Common myeloid progenitor, CD34-positive (primary cell): ENCODE measurements around the gene SLC22A7.

Experiments used
- CTCF ChIA-PET: fragments of 350-600 bp; sonication (Branson Sonifier 250); formaldehyde crosslinking; loops from one replicate; lab custom pipeline; 2021; ENCODE audit warnings: antibody characterized with exemption; lab: Charles Lee
- POLR2A ChIA-PET: fragments of 350-600 bp; sonication (Branson Sonifier 250); formaldehyde crosslinking; loops from one replicate; lab custom pipeline; 2021; ENCODE audit warnings: antibody characterized with exemption; lab: Charles Lee
- DNase-seq, 3 donors: peaks; one replicate each; pipeline versions ENCODE4 v3.0.0 to v3.0.0-alpha.2; 2013
- H3K27ac ChIP-seq, 2 experiments: 1 replicate in 1 of 2; 2 replicates in 1 of 2; pipeline ENCODE4 v1.7.0; 2013; ENCODE audit warnings: inconsistent platforms in 2 of 2, low read length in 2 of 2, mild to moderate bottlenecking in 2 of 2, low read depth in 1 of 2, moderate library complexity in 1 of 2; ENCODE audit not compliant: severe bottlenecking in 2 of 2, insufficient read depth in 1 of 2, poor library complexity in 1 of 2
- H3K27me3 ChIP-seq, 5 experiments: replicated peaks in 2 of 5; 1 replicate in 3 of 5; 2 replicates in 2 of 5; pipeline versions ENCODE4 v1.6.1 to v1.7.0; 2013; ENCODE audit warnings: low read length in 4 of 5, mild to moderate bottlenecking in 2 of 5, moderate library complexity in 2 of 5, inconsistent platforms in 1 of 5; ENCODE audit not compliant: insufficient read depth in 5 of 5, control insufficient read depth in 4 of 5
- H3K36me3 ChIP-seq, 4 experiments: 1 replicate in 2 of 4; 2 replicates in 2 of 4; pipeline versions ENCODE4 v1.6.1 to v1.7.0; 2013; ENCODE audit warnings: low read length in 3 of 4, control low read depth in 1 of 4, mild to moderate bottlenecking in 1 of 4; ENCODE audit not compliant: control insufficient read depth in 4 of 4, insufficient read depth in 4 of 4
- H3K4me1 ChIP-seq, 4 experiments: 1 replicate in 3 of 4; 2 replicates in 1 of 4; pipeline versions ENCODE4 v1.6.1 to v1.7.1; 2013; ENCODE audit warnings: low read length in 3 of 4, mild to moderate bottlenecking in 3 of 4, control low read depth in 1 of 4, inconsistent platforms in 1 of 4, moderate library complexity in 1 of 4; ENCODE audit not compliant: control insufficient read depth in 4 of 4, insufficient read depth in 4 of 4; ENCODE audit errors: control extremely low read depth in 1 of 4
- H3K4me3 ChIP-seq, 7 experiments: 1 replicate in 4 of 7; 2 replicates in 3 of 7; pipeline versions ENCODE4 v1.5.1 to v1.7.0; 2013; ENCODE audit warnings: mild to moderate bottlenecking in 7 of 7, low read length in 6 of 7, moderate library complexity in 6 of 7, inconsistent platforms in 2 of 7, low read depth in 2 of 7, control low read depth in 1 of 7; ENCODE audit not compliant: insufficient read depth in 4 of 7, control insufficient read depth in 1 of 7; ENCODE audit errors: extremely low read depth in 1 of 7
- H3K9me3 ChIP-seq, 5 experiments: 1 replicate in 4 of 5; 2 replicates in 1 of 5; pipeline versions ENCODE4 v1.6.1 to v1.7.1; 2013; ENCODE audit warnings: low read length in 4 of 5, mild to moderate bottlenecking in 2 of 5, inconsistent platforms in 1 of 5, low read depth in 1 of 5, moderate library complexity in 1 of 5; ENCODE audit not compliant: control insufficient read depth in 4 of 5, insufficient read depth in 2 of 5; ENCODE audit errors: control extremely low read depth in 1 of 5
- WGBS: methylation state at CpG from one replicate; pipeline ENCODE4 v1.1.5; 2013; ENCODE audit not compliant: insufficient coverage; 5-methylcytosine and 5-hydroxymethylcytosine counted together

SLC22A7 gene

DNA sequence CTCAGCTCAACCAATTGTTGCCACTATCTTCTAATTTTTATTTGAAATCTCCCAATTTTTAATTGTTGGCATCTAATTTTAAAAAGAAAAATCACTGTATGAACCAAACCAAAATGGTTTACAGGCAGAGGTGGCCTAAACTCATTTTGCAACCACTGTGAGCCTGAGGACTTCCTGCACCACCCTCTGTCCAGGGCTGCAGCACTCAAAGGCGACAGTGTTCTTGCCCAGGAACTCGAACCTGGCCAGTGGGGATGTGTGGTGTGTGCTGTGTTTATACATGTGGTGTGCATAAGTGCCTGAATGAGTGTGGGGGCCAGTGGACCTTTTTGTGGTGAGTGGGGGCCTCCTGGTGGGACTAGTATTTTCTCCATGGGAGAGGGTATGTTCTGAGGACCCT lies 24.4 kb upstream of the SLC22A7 start:
- Histone ChIP-seq H3K27ac (no peak overlapping the region), H3K9me3 (no peaks in the 10 kb centered on the region), H3K27me3 (peaks cover 0 to 97% (median 37%) of the 10 kb centered on the region in 5 experiments), H3K4me3 (no peak overlapping the region), H3K4me1 (peaks cover 0 to 27% (median 21%) of the 10 kb centered on the region in 4 experiments), H3K36me3 (no peaks in the 10 kb centered on the region)
- no peak for DNase-seq
- WGBS = 53% methylated on average over 2 of the region's 2 CpGs
- CTCF ChIA-PET = interaction anchor here (1.1 kb wide), 1 partner anchor 34 kb away, joined by 3 read pairs; no protein-coding TSS in a partner anchor
- POLR2A ChIA-PET = no interaction called here

DNA sequence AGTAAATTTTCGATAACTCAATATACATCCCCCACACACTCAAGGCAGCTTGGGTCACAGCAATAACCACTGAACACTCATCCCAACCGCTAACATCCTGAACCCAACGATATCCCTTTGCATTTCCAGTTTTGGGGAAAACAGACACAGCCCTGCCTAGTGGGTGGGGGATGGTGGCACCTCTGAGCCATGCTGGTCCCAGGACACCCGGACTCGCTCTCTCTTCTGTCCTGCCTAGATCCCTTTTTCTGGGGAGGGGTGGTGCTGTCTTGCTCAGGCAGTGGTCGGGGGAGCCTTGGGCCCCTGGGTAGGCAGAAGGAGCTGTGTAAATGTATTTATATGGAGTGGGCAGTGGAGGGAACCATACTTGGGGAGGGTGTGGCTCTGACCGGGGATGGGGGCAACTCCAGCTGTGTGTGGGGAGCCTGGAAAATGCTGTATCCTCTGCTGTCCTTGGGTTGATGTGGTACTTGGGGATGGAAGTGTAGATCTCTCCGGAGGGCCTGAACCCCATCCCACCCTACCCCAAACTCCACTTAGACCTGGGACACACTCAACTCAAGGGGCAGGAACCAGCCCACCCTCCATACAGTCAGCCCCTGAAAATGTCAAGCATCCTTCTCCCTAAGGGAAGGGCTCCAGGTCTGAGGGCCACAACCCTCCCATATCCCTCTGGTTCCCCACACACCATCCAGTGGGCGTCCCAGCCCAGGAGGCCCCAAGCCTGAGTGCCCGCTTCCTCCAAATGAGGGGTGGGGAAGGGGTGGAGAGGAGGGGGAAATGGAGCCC lies 23.7 kb upstream of the SLC22A7 start:
- Histone ChIP-seq H3K36me3 (no peaks in the 10 kb centered on the region), H3K4me3 (peak overlapping the region in 1 of 7 experiments; percentile 20), H3K4me1 (peaks cover 0 to 24% (median 18%) of the 10 kb centered on the region in 4 experiments), H3K9me3 (no peaks in the 10 kb centered on the region), H3K27me3 (peaks cover 0 to 95% (median 40%) of the 10 kb centered on the region in 5 experiments), H3K27ac (no peak overlapping the region)
- POLR2A ChIA-PET = no interaction called here
- CTCF ChIA-PET = interaction anchor here (1.1 kb wide), 1 partner anchor 33 kb away, joined by 3 read pairs; no protein-coding TSS in a partner anchor
- no CpG with 5 or more reads among the region's 10 CpGs for WGBS
- DNase-seq = no peak

DNA sequence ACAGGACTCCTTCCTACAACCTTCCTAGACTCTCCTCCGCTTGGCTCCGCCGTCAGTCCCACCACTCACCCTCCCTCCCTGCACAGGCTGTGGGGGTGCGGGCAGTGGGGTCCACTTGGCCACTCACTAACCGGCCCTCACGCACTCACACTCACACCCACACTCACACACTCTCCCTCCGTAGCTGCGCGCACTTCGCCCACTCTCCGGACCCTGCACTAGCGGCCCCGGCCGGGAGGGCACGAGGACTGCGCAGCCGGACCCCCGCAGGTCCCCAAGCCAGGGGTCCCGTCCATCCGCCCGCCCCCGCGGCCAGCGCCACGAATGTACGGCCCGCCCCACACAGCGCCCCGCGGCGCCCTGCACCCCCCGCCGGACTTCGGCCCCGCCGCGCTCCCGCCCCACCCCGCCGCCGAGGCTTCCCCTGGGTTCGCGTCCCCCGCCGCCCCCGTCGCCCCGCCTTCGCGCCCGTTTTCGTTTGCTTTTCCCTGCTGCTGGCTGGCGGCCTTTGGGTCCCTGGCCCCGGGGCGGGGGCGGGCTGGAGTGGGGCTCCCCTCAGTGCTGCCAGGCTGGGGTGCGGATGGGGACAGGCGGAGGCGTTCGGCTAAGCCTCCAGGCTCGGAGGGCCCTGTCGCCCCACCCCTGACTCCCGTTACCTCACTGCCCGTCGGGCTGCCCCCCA lies 23.0 kb upstream of the SLC22A7 start:
- CTCF ChIA-PET = interaction anchor here (1.1 to 1.6 kb wide), 2 partner anchors 32 to 39 kb away, joined by 3 read pairs; no protein-coding TSS in a partner anchor
- POLR2A ChIA-PET = no interaction called here
- DNase-seq = peak in 1 of 3 donors; percentile 39
- no peak overlapping the region for H3K27ac ChIP-seq
- peaks cover 0 to 90% (median 40%) of the 10 kb centered on the region in 5 experiments for H3K27me3 ChIP-seq
- peak overlapping the region in 5 of 7 experiments; percentile 15 to 59 (median 48) for H3K4me3 ChIP-seq
- no peaks in the 10 kb centered on the region for H3K36me3 ChIP-seq
- H3K4me1 ChIP-seq = peaks cover 0 to 19% (median 14%) of the 10 kb centered on the region in 4 experiments
- 1% methylated on average over 45 of the region's 65 CpGs for WGBS
- H3K9me3 ChIP-seq = no peaks in the 10 kb centered on the region

DNA sequence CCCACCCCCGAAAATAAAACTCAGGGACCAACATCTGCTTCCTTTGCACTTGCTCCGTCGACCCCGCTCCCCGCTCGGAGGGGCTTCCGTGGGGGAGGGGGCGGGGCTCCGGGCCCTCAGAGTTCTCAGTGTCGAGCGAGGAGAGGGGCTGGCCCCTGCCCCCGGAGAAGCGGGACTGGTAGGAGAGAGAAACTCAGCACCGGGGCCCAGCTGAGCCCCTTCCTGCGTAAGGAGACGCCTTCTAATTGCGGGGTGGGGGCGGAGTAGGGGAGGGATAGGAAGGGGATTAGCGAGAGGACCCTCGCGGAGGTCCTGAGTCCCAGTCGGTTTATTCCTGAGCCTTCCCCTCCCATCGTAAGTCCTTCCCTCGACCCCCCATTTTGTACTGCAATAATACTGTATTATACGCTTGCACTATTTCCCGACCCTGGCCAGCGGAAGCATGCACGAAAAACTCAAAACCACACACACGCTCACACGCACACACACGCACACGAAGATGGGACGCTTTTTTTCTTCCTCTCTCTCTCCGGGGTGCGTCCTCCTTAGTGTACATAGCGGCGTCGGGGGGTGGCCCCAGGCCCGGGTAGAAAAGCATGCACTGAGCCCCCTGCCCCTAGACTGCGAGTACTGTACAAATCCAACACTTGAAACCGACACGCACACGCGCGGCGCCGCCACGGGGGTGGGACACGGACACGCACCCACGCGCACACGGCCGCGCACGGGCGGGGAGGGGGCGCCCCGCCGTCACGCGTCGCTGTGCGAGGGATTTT lies 22.1 kb upstream of the SLC22A7 start:
- Histone ChIP-seq H3K27me3 (peaks cover 0 to 88% (median 36%) of the 10 kb centered on the region in 5 experiments), H3K4me3 (peak overlapping the region in 5 of 7 experiments; percentile 26 to 59 (median 48)), H3K4me1 (peaks cover 0 to 19% (median 14%) of the 10 kb centered on the region in 4 experiments), H3K36me3 (no peaks in the 10 kb centered on the region), H3K27ac (no peak overlapping the region), H3K9me3 (no peaks in the 10 kb centered on the region)
- 8% methylated on average over 51 of the region's 64 CpGs for WGBS
- POLR2A ChIA-PET = no interaction called here
- DNase-seq = peak; percentile 66 to 84 (median 83)
- CTCF ChIA-PET = interaction anchor here (1.2 to 1.6 kb wide), 2 partner anchors 20 to 38 kb away, joined by 3 read pairs; no protein-coding TSS in a partner anchor

DNA sequence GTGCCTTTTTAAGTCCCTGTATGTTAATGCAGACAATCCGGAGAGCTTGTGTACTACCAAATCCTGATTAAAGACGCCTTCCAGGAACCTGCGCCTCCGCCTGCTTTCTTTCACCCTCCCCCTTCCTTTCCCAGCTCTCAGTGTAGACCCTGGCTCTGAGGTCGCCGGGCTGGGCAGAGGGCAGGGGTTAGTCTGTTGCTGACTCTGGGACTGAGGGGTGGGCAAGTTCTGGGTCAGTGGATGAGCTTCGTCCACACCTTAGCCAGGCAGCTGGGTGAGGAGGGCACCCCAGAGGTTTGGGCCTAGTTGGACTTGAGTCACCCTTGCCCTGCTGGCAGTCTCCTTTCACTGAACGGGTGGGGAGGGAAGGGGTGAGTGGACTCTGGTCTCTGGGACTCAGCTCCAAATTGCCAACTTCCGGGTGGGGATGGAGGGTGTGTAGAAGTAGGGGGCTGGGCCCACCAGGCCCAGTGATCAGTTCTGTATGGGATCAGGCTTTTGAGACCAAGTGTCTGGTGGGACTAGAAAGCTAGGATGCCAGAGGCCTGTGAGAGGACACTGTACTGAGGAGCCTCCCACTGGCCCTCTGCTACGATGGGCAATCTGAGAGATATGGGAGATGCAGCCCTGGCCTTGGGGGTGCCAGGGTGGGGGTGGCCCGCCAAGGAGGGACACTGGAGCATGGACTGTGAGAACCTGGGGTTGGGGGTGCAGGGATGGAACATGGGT lies 21.3 kb upstream of the SLC22A7 start:
- ChIA-PET CTCF (interaction anchor here (1.2 to 1.6 kb wide), 2 partner anchors 21 to 37 kb away, joined by 3 read pairs; no protein-coding TSS in a partner anchor), POLR2A (no interaction called here)
- no peak for DNase-seq
- Histone ChIP-seq H3K36me3 (no peaks in the 10 kb centered on the region), H3K27me3 (peaks cover 0 to 88% (median 37%) of the 10 kb centered on the region in 5 experiments), H3K27ac (no peak overlapping the region), H3K4me1 (peaks cover 0 to 19% (median 14%) of the 10 kb centered on the region in 4 experiments), H3K4me3 (peak overlapping the region in 4 of 7 experiments; percentile 42 to 59 (median 50)), H3K9me3 (no peaks in the 10 kb centered on the region)
- 87% methylated on average over 10 of the region's 11 CpGs for WGBS

DNA sequence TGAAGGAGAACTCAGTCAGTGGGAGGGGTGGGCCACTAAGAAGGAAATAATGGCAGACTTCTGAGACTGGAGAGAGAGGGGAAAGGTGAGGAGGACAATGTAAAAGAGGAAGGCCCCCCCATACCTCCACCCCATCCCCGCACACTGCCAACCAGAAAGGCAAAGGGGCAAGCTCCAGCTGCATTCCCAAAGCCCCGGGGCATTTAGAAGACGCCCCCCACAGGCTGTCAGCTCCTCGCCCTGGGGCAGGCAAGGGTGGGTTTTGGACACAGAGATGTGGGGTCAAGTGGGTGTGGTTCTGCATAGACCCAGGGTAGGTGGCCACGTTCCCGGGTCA lies 20.8 kb upstream of the SLC22A7 start:
- POLR2A ChIA-PET = no interaction called here
- Histone ChIP-seq H3K36me3 (no peaks in the 10 kb centered on the region), H3K4me1 (peaks cover 0 to 19% (median 14%) of the 10 kb centered on the region in 4 experiments), H3K27ac (no peak overlapping the region), H3K9me3 (no peaks in the 10 kb centered on the region), H3K27me3 (peaks cover 0 to 88% (median 37%) of the 10 kb centered on the region in 5 experiments), H3K4me3 (no peak overlapping the region)
- DNase-seq = no peak
- CTCF ChIA-PET = interaction anchor here (1.2 kb wide), 1 partner anchor 22 kb away, joined by 3 read pairs; no protein-coding TSS in a partner anchor
- 93% methylated on average over 5 of the region's 6 CpGs for WGBS
